Calu3 (cell line): Measurements from ENCODE around the gene RPL29. TPM values are rescaled to one million over a fixed set of nuclear protein-coding genes. Genes with fewer than 3 reads are reported as not detected.

Source experiments
- BruUV-seq: library from RNA; stranded (reverse); fragments of 400-500 nt; replicated peaks from 2 replicates; lab custom pipeline; 2021; lab: Mats Ljungman, UMichigan
- CTCF ChIA-PET: fragments of 300-600 bp; sonication (Branson Sonifier 250); formaldehyde crosslinking; loops from one replicate; lab custom pipeline; 2022; ENCODE audit warnings: antibody characterized with exemption; lab: Charles Lee
- DNase-seq: peaks from one replicate; pipeline ENCODE4 v3.0.0; 2022
- H3K27ac Mint-ChIP-seq: one replicate; pipeline ENCODE4 v1.8.0; 2022; ENCODE audit warnings: mixed read lengths; ENCODE audit not compliant: unreplicated experiment
- H3K27me3 Mint-ChIP-seq: one replicate; pipeline ENCODE4 v1.8.0; 2022; ENCODE audit warnings: mixed read lengths; ENCODE audit not compliant: unreplicated experiment
- H3K36me3 Mint-ChIP-seq: one replicate; pipeline ENCODE4 v1.8.0; 2022; ENCODE audit warnings: mild to moderate bottlenecking, moderate library complexity, mixed read lengths; ENCODE audit not compliant: insufficient read depth, unreplicated experiment
- H3K4me1 Mint-ChIP-seq: one replicate; pipeline ENCODE4 v1.8.0; 2022; ENCODE audit warnings: mild to moderate bottlenecking, low read depth, mixed read lengths; ENCODE audit not compliant: unreplicated experiment
- H3K4me3 Mint-ChIP-seq: one replicate; pipeline ENCODE4 v1.8.0; 2022; ENCODE audit warnings: mild to moderate bottlenecking, low read depth, moderate library complexity, mixed read lengths; ENCODE audit not compliant: unreplicated experiment
- H3K9me3 Mint-ChIP-seq: one replicate; pipeline ENCODE4 v1.8.0; 2022; ENCODE audit warnings: low read depth, mixed read lengths; ENCODE audit not compliant: unreplicated experiment
- intact Hi-C: fragments of 100-400 bp; cut with micrococcal nuclease; formaldehyde crosslinking; loops from one replicate; pipeline ENCODE4 v1.10.0; 2022; ENCODE audit not compliant: unreplicated experiment
- total RNA-seq: library from RNA; stranded (reverse); gene quantifications from 2 replicates; pipeline ENCODE4 v1.2.3, GENCODE V29; 2022
- TF ChIP-seq, protein P1 (sequence below): fragments of 200-600 bp; IDR thresholded peaks from one replicate; pipeline ENCODE4 v1.8.0; 2022; ENCODE audit warnings: antibody characterized with exemption; ENCODE audit not compliant: unreplicated experiment

Gene RPL29
- total RNA-seq, 1 experiment from 2014 or later: 782 TPM

DNA sequence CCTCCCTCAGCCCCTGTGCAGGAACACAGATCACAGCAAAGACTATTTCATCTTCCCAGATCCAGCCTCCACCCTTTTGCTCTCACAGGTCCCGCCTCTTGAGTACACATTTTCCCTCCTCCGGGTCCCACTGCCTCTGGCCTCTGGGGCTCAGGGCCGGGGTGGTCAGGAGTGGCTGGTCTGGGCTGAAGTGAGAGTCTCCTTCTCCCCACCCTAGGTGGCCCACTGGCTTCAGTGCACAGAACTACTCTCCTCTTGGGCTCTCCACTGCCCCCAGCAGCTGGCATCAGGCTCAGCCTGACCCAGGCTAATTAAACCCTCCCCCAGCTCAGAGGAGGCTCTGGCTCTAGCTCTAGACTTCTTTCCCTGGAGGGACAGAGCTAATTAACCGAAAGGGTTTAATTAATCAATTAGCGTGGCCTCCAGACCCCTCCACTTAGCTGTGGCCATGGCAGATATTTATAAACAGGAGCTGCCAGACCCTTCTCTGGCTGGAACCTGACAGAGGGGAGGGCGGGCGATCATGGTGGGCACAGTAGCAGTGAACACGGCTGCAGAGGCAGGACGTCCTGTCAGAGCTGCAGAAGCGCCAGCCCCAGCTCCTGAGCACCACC is 45.5 kb upstream of the RPL29 start:
- BruUV-seq: no TSS peak
- H3K9me3 Mint-ChIP-seq: no peaks in the 10 kb centered on the region
- intact Hi-C loops: no loop called here
- DNase-seq: no peak
- H3K27me3 Mint-ChIP-seq: peaks cover 12% of the 10 kb centered on the region
- H3K4me1 Mint-ChIP-seq: peaks cover 7% of the 10 kb centered on the region
- no peak overlapping the region for H3K4me3 Mint-ChIP-seq
- H3K36me3 Mint-ChIP-seq: no peaks in the 10 kb centered on the region
- CTCF ChIA-PET: interaction anchor here (1.0 kb wide), 1 partner anchor 14 kb away, joined by 4 read pairs; no protein-coding TSS in a partner anchor
- TF ChIP-seq, protein P1, sequence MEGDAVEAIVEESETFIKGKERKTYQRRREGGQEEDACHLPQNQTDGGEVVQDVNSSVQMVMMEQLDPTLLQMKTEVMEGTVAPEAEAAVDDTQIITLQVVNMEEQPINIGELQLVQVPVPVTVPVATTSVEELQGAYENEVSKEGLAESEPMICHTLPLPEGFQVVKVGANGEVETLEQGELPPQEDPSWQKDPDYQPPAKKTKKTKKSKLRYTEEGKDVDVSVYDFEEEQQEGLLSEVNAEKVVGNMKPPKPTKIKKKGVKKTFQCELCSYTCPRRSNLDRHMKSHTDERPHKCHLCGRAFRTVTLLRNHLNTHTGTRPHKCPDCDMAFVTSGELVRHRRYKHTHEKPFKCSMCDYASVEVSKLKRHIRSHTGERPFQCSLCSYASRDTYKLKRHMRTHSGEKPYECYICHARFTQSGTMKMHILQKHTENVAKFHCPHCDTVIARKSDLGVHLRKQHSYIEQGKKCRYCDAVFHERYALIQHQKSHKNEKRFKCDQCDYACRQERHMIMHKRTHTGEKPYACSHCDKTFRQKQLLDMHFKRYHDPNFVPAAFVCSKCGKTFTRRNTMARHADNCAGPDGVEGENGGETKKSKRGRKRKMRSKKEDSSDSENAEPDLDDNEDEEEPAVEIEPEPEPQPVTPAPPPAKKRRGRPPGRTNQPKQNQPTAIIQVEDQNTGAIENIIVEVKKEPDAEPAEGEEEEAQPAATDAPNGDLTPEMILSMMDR: no peak
- no peak overlapping the region for H3K27ac Mint-ChIP-seq

DNA sequence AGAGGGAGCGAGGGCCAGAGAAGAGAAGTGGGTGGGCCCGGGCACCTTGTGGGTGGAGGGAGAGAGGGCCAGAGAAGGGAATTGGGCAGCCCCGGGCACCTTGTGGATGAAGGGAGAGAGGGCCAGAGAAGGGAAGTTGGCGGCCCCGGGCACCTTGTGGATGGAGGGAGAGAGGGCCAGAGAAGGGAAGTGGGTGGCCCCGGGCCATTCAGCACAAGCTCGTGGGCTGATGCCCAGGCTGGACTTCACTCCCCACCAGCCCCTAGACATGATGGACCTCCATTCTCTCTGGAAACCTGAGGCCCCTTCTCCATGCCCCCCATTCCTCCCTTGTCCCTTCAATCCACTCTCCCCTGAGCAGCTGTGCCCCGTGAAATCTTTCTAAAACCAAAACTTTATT is 44.9 kb upstream of the RPL29 start:
- intact Hi-C loops: no loop called here
- H3K36me3 Mint-ChIP-seq: no peaks in the 10 kb centered on the region
- TF ChIP-seq, protein P1: no peak
- H3K27me3 Mint-ChIP-seq: peaks cover 12% of the 10 kb centered on the region
- H3K9me3 Mint-ChIP-seq: no peaks in the 10 kb centered on the region
- DNase-seq: no peak
- H3K4me3 Mint-ChIP-seq: no peak overlapping the region
- H3K27ac Mint-ChIP-seq: no peak overlapping the region
- CTCF ChIA-PET: interaction anchor here (0.6 kb wide), 1 partner anchor 15 kb away, joined by 4 read pairs; the partner anchor contains the start of gene DUSP7
- no TSS peak for BruUV-seq
- H3K4me1 Mint-ChIP-seq: peaks cover 5% of the 10 kb centered on the region

GRCh38 chr3:52039846-52040245 is 44.2 kb upstream of the RPL29 start:
- no peaks in the 10 kb centered on the region for H3K36me3 Mint-ChIP-seq
- H3K9me3 Mint-ChIP-seq: no peaks in the 10 kb centered on the region
- TF ChIP-seq, protein P1: no peak
- peak; percentile 78 for DNase-seq
- peaks cover 5% of the 10 kb centered on the region for H3K4me1 Mint-ChIP-seq
- CTCF ChIA-PET: interaction anchor here (0.6 kb wide), 1 partner anchor 16 kb away, joined by 4 read pairs; the partner anchor contains the start of gene DUSP7
- peaks cover 12% of the 10 kb centered on the region for H3K27me3 Mint-ChIP-seq
- H3K27ac Mint-ChIP-seq: no peak overlapping the region
- intact Hi-C loops: no loop called here
- H3K4me3 Mint-ChIP-seq: no peak overlapping the region
- no TSS peak for BruUV-seq

- CTCF ChIA-PET: no interaction called here
- TF ChIP-seq, protein P1: no peak
- peak overlapping the region; percentile 7 for H3K4me3 Mint-ChIP-seq
- intact Hi-C loops: no loop called here
- no peaks in the 10 kb centered on the region for H3K9me3 Mint-ChIP-seq
- peaks cover 12% of the 10 kb centered on the region for H3K27me3 Mint-ChIP-seq
- peaks cover 5% of the 10 kb centered on the region for H3K4me1 Mint-ChIP-seq
- no peaks in the 10 kb centered on the region for H3K36me3 Mint-ChIP-seq
- H3K27ac Mint-ChIP-seq: no peak overlapping the region
- BruUV-seq: no TSS peak
- no peak for DNase-seq
Measured at GRCh38 chr3:52039426-52039825, 43.7 kb upstream of the RPL29 start.
